Activated CD8-positive, alpha-beta T cell treated with anti-CD3 and anti-CD28 coated beads for 36 hours (primary cell): ENCODE measurements around the gene WIPF1. TPM values are rescaled to one million over a fixed set of nuclear protein-coding genes. Genes with fewer than 3 reads are reported as not detected.

ENCODE experiments used
- ATAC-seq: fragments of 200-7000 bp; cut with Tn5 transposase; one replicate; pipeline ENCODE4 v1.10.0; 2021; ENCODE audit warnings: mild to moderate bottlenecking, moderate library complexity
- CTCF ChIA-PET: fragments of 350-600 bp; sonication (Branson Sonifier 250); formaldehyde crosslinking; loops from one replicate; lab custom pipeline; 2021; ENCODE audit warnings: antibody characterized with exemption; lab: Charles Lee
- POLR2A ChIA-PET: fragments of 350-600 bp; sonication (Branson Sonifier 250); formaldehyde crosslinking; loops from one replicate; lab custom pipeline; 2021; ENCODE audit warnings: antibody characterized with exemption; lab: Charles Lee
- DNase-seq: peaks from one replicate; pipeline ENCODE4 v3.0.0-alpha.2; 2020
- H3K27ac Mint-ChIP-seq: one replicate; pipeline ENCODE4 v1.8.0; 2021; ENCODE audit warnings: mild to moderate bottlenecking, mixed read lengths
- H3K27me3 Mint-ChIP-seq: one replicate; pipeline ENCODE4 v1.8.0; 2021; ENCODE audit warnings: mixed read lengths
- H3K36me3 Mint-ChIP-seq: one replicate; pipeline ENCODE4 v1.8.0; 2021; ENCODE audit warnings: low read depth, mixed read lengths
- H3K4me1 Mint-ChIP-seq: one replicate; pipeline ENCODE4 v1.8.0; 2021; ENCODE audit warnings: low read depth, mixed read lengths
- H3K4me3 Mint-ChIP-seq: one replicate; pipeline ENCODE4 v1.8.0; 2021; ENCODE audit warnings: mild to moderate bottlenecking, moderate library complexity, mixed read lengths
- H3K9me3 Mint-ChIP-seq: one replicate; pipeline ENCODE4 v1.8.0; 2021; ENCODE audit warnings: mixed read lengths
- CTCF ChIP-seq: fragments of 200-600 bp; IDR thresholded peaks from one replicate; pipeline ENCODE4 v1.8.0; 2022; ENCODE audit warnings: antibody characterized with exemption, mild to moderate bottlenecking
- intact Hi-C: fragments of 100-400 bp; cut with micrococcal nuclease; formaldehyde crosslinking; loops from one replicate; pipeline ENCODE4 v1.10.0; 2022
- total RNA-seq, 2 experiments: library from RNA; stranded (reverse); gene quantifications; one replicate each; pipeline ENCODE4 v1.2.3, GENCODE V29; 2021

The WIPF1 gene, protein sequence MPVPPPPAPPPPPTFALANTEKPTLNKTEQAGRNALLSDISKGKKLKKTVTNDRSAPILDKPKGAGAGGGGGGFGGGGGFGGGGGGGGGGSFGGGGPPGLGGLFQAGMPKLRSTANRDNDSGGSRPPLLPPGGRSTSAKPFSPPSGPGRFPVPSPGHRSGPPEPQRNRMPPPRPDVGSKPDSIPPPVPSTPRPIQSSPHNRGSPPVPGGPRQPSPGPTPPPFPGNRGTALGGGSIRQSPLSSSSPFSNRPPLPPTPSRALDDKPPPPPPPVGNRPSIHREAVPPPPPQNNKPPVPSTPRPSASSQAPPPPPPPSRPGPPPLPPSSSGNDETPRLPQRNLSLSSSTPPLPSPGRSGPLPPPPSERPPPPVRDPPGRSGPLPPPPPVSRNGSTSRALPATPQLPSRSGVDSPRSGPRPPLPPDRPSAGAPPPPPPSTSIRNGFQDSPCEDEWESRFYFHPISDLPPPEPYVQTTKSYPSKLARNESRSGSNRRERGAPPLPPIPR
- total RNA-seq: 100 to 1,000 TPM; 361 to 365 TPM

GRCh38 chr2:174597345-174598047 lies at the start of gene WIPF1:
Gene WIPF1 (minus strand): TSS chr2:174597804. CDS start chr2:174585573, 12,231 bp downstream.
- intact Hi-C loops: loop anchor here (2.0 to 10.0 kb wide), 2 partner anchors 37 to 103 kb away; no protein-coding TSS in a partner anchor
- ATAC-seq (peak; percentile 52), DNase-seq (peak; percentile 76)
- Mint-ChIP-seq H3K27me3 (no peaks in the 10 kb centered on the region), H3K9me3 (peaks cover 9% of the 10 kb centered on the region), H3K27ac (peak within 1 kb of the TSS; percentile 100), H3K36me3 (peaks cover 72% of the 10 kb centered on the region), H3K4me3 (peak within 1 kb of the TSS; percentile 87), H3K4me1 (peaks cover 45% of the 10 kb centered on the region)
- TF ChIP-seq CTCF: no peak
- POLR2A ChIA-PET: interaction anchor here (0.5 to 12.4 kb wide), 8 partner anchors 14 to 127 kb away, joined by 3 to 198 read pairs (median 26); partner anchors contain the start of gene GPR155
- CTCF ChIA-PET: interaction anchor here (0.6 to 13.7 kb wide), 19 partner anchors 9 to 108 kb away, joined by 3 to 102 read pairs (median 4); no protein-coding TSS in a partner anchor

- TF ChIP-seq CTCF: no peak
- H3K27ac Mint-ChIP-seq: no peak overlapping the region
- peaks cover 12% of the 10 kb centered on the region for H3K4me1 Mint-ChIP-seq
- POLR2A ChIA-PET: no interaction called here
- H3K27me3 Mint-ChIP-seq: no peaks in the 10 kb centered on the region
- no peak for DNase-seq
- no peak overlapping the region for H3K4me3 Mint-ChIP-seq
- intact Hi-C loops: no loop called here
- H3K9me3 Mint-ChIP-seq: peaks cover 8% of the 10 kb centered on the region
- peaks cover 19% of the 10 kb centered on the region for H3K36me3 Mint-ChIP-seq
- CTCF ChIA-PET: interaction anchor here (0.9 to 1.7 kb wide), 4 partner anchors 10 to 183 kb away, joined by 3 read pairs; no protein-coding TSS in a partner anchor
- no peak for ATAC-seq
Observed at GRCh38 chr2:174645296-174645695, 47.7 kb upstream of the WIPF1 start.

- intact Hi-C loops: no loop called here
- POLR2A ChIA-PET: interaction anchor here (1.3 kb wide), 1 partner anchor 35 kb away, joined by 3 read pairs; no protein-coding TSS in a partner anchor
- DNase-seq: no peak
- no peak for TF ChIP-seq CTCF
- CTCF ChIA-PET: interaction anchor here (0.9 to 2.4 kb wide), 6 partner anchors 11 to 182 kb away, joined by 3 to 10 read pairs (median 3); no protein-coding TSS in a partner anchor
- no peaks in the 10 kb centered on the region for H3K27me3 Mint-ChIP-seq
- peaks cover 6% of the 10 kb centered on the region for H3K9me3 Mint-ChIP-seq
- peaks cover 13% of the 10 kb centered on the region for H3K4me1 Mint-ChIP-seq
- H3K27ac Mint-ChIP-seq: no peak overlapping the region
- H3K4me3 Mint-ChIP-seq: no peak overlapping the region
- ATAC-seq: no peak
- peaks cover 10% of the 10 kb centered on the region for H3K36me3 Mint-ChIP-seq
Observed at GRCh38 chr2:174644406-174644805, 46.8 kb upstream of the WIPF1 start.

- no peak for DNase-seq
- ATAC-seq: no peak
- TF ChIP-seq CTCF: no peak
- Mint-ChIP-seq H3K27me3 (no peaks in the 10 kb centered on the region), H3K27ac (no peak overlapping the region), H3K36me3 (peaks cover 6% of the 10 kb centered on the region), H3K4me3 (no peak overlapping the region), H3K9me3 (peaks cover 2% of the 10 kb centered on the region), H3K4me1 (peaks cover 24% of the 10 kb centered on the region)
- intact Hi-C loops: no loop called here
- POLR2A ChIA-PET: interaction anchor here (1.3 kb wide), 1 partner anchor 40 kb away, joined by 5 read pairs; no protein-coding TSS in a partner anchor
- CTCF ChIA-PET: interaction anchor here (1.0 to 2.4 kb wide), 3 partner anchors 9 to 44 kb away, joined by 3 to 10 read pairs (median 5); no protein-coding TSS in a partner anchor
Observed at GRCh38 chr2:174643356-174643755, 45.8 kb upstream of the WIPF1 start.
